GM12878 (cell line): ENCODE results near the gene TMEM232. TPM values are rescaled to one million over a fixed set of nuclear protein-coding genes. Genes with fewer than 3 reads are reported as not detected.

Experiments used
- ATAC-seq: fragments of 200-7000 bp; cut with Tn5 transposase; 3 replicates; pipeline ENCODE4 v1.9.1; 2020; ENCODE audit warnings: mild to moderate bottlenecking, moderate library complexity
- BruUV-seq: library from RNA; stranded (reverse); fragments of 400-500 nt; replicated peaks from 2 replicates; lab custom pipeline; 2021; lab: Mats Ljungman, UMichigan
- CTCF ChIA-PET: fragments of 300-600 bp; sonication (Branson Sonifier 250); formaldehyde crosslinking; extraction: SDS; loops from one replicate; lab custom pipeline; 2021; ENCODE audit warnings: inconsistent platforms; lab: Yijun Ruan, JAX
- POLR2A ChIA-PET: fragments of 350-600 bp; formaldehyde crosslinking; extraction: SDS; loops from one replicate; lab custom pipeline; 2021; ENCODE audit warnings: inconsistent platforms; lab: Charles Lee
- RAD21 ChIA-PET: fragments of 300-600 bp; sonication (Branson Sonifier 250); formaldehyde crosslinking; loops from one replicate; lab custom pipeline; 2023; ENCODE audit warnings: antibody characterized with exemption; ENCODE audit not compliant: unreplicated experiment; lab: Charles Lee
- SMC1A ChIA-PET: fragments of 300-600 bp; sonication (Branson Sonifier 250); formaldehyde crosslinking; loops from one replicate; lab custom pipeline; 2023; ENCODE audit not compliant: unreplicated experiment, uncharacterized antibody; lab: Charles Lee
- DNase-seq: peaks from one replicate; pipeline ENCODE4 v3.0.0-alpha.2; 2011; ENCODE audit warnings: low read depth, low spot score
- FAIRE-seq: peaks from 3 replicates; lab custom pipeline; 2011; peaks lifted over from hg19 to GRCh38; lab: Jason Lieb, UNC
- H2AFZ ChIP-seq: 2 replicates; pipeline ENCODE4 v1.6.0; 2011; ENCODE audit warnings: low read depth, low read length, control low read depth; ENCODE audit not compliant: control insufficient read depth
- H3K27ac ChIP-seq: 2 replicates; pipeline ENCODE4 v1.5.1; 2011; ENCODE audit warnings: control low read depth; ENCODE audit not compliant: control insufficient read depth, insufficient read depth
- H3K27me3 ChIP-seq, 2 experiments: replicated peaks in 1 of 2; 2 replicates each; pipeline versions ENCODE4 v1.6.0 to v1.6.1; 2011; ENCODE audit warnings: low read length in 1 of 2; ENCODE audit not compliant: control insufficient read depth in 2 of 2, insufficient read depth in 2 of 2
- H3K36me3 ChIP-seq, 2 experiments: 2 replicates each; pipeline ENCODE4 v1.5.1; 2011; ENCODE audit warnings: low read length in 1 of 2; ENCODE audit not compliant: control insufficient read depth in 2 of 2, insufficient read depth in 2 of 2
- H3K4me1 ChIP-seq: 2 replicates; pipeline ENCODE4 v1.6.1; 2011; ENCODE audit warnings: mild to moderate bottlenecking, low read length, moderate library complexity, mixed read lengths; ENCODE audit not compliant: control insufficient read depth, insufficient read depth
- H3K4me2 ChIP-seq: 2 replicates; pipeline ENCODE4 v1.6.0; 2011; ENCODE audit warnings: control low read depth; ENCODE audit not compliant: control insufficient read depth, insufficient read depth
- H3K4me3 ChIP-seq: fragments of 200-600 bp; sonication (generic); 2 replicates; pipeline ENCODE4 v1.5.1; 2016
- H3K79me2 ChIP-seq: 2 replicates; pipeline ENCODE4 v1.6.0; 2011; ENCODE audit warnings: low read length; ENCODE audit not compliant: control insufficient read depth, insufficient read depth
- H3K9ac ChIP-seq: 2 replicates; pipeline ENCODE4 v1.8.0; 2011; ENCODE audit warnings: low read length, control low read depth, mixed read lengths; ENCODE audit not compliant: control insufficient read depth, insufficient read depth
- H3K9me3 ChIP-seq: replicated peaks from 3 replicates; pipeline ENCODE4 v1.5.1; 2011; ENCODE audit warnings: mild to moderate bottlenecking, low read length; ENCODE audit not compliant: control insufficient read depth, insufficient read depth
- H4K20me1 ChIP-seq: 2 replicates; pipeline ENCODE4 v1.6.0; 2011; ENCODE audit not compliant: control insufficient read depth, insufficient read depth
- BRCA1 ChIP-seq: IDR thresholded peaks from 2 replicates; pipeline ENCODE4 v1.6.1; 2011; ENCODE audit warnings: low read depth, low read length, improper control_type of control experiment
- LARP7 ChIP-seq: fragments of 450-650 bp; IDR thresholded peaks from 2 replicates; pipeline ENCODE4 v1.6.1; 2017; ENCODE audit warnings: mild to moderate bottlenecking
- MTA2 ChIP-seq: fragments of 450-650 bp; IDR thresholded peaks from 2 replicates; pipeline ENCODE4 v1.6.1; 2016; ENCODE audit warnings: low read depth, mild to moderate bottlenecking, moderate library complexity
- PAX5 ChIP-seq: IDR thresholded peaks from 2 replicates; pipeline ENCODE4 v1.6.1; 2011; ENCODE audit warnings: low read depth, low read length, borderline replicate concordance
- RCOR1 ChIP-seq: conservative IDR thresholded peaks from 2 replicates; pipeline ENCODE4 v1.6.1; 2012; ENCODE audit warnings: low read depth, low read length, improper control_type of control experiment
- RELA ChIP-seq: fragments of 450-650 bp; IDR thresholded peaks from 2 replicates; pipeline ENCODE4 v1.8.0; 2014; ENCODE audit warnings: borderline replicate concordance; ENCODE audit not compliant: partially characterized antibody
- SIX5 ChIP-seq: IDR thresholded peaks from 2 replicates; pipeline ENCODE4 v1.6.1; 2011; ENCODE audit warnings: mild to moderate bottlenecking, low read depth, low read length, moderate library complexity; ENCODE audit not compliant: severe bottlenecking
- SMC3 ChIP-seq: IDR thresholded peaks from 2 replicates; pipeline ENCODE4 v1.6.1; 2011; ENCODE audit warnings: low read length, improper control_type of control experiment, borderline replicate concordance
- SREBF1 ChIP-seq: IDR thresholded peaks from 2 replicates; pipeline ENCODE4 v1.6.1; 2012; ENCODE audit warnings: mild to moderate bottlenecking, low read length
- ZBED1 ChIP-seq: IDR thresholded peaks from 2 replicates; pipeline ENCODE4 v1.6.1; 2016; ENCODE audit warnings: borderline replicate concordance
- ZBTB33 ChIP-seq: fragments of 450-650 bp; IDR thresholded peaks from 2 replicates; pipeline ENCODE4 v1.6.1; 2017; ENCODE audit warnings: mild to moderate bottlenecking
- ZNF217 ChIP-seq: fragments of 450-650 bp; IDR thresholded peaks from 2 replicates; pipeline ENCODE4 v1.6.1; 2017; ENCODE audit warnings: antibody characterized with exemption, mild to moderate bottlenecking
- ZNF384 ChIP-seq: IDR thresholded peaks from 2 replicates; pipeline ENCODE4 v1.6.1; 2012; ENCODE audit warnings: low read depth, mild to moderate bottlenecking, low read length, improper control_type of control experiment, borderline replicate concordance
- ZNF687 ChIP-seq: fragments of 450-650 bp; IDR thresholded peaks from 2 replicates; pipeline ENCODE4 v1.6.1; 2017; ENCODE audit warnings: mild to moderate bottlenecking, moderate library complexity
- WGBS: methylation state at CpG from one replicate; pipeline ENCODE4 v1.1.6; 2016; ENCODE audit warnings: low lambda C conversion rate; ENCODE audit not compliant: insufficient replicate concordance, insufficient coverage; ENCODE audit errors: missing lambda C conversion rate; 5-methylcytosine and 5-hydroxymethylcytosine counted together
- in situ Hi-C: fragments of 300-500 bp; cut with MboI; formaldehyde crosslinking; loops from 9 replicates; pipeline ENCODE4 v1.14.3; 2018; ENCODE audit warnings: mixed read lengths
- intact Hi-C: fragments of 100-400 bp; cut with micrococcal nuclease; formaldehyde crosslinking; loops from one replicate; pipeline ENCODE4 v1.14.2; 2022; ENCODE audit not compliant: unreplicated experiment
- polyA plus RNA-seq, 11 experiments: library from polyadenylated mRNA; depleted of rRNA in 4 of 11; unstranded in 6 of 11; stranded (reverse) in 5 of 11; fragments of >200 nt; fragmentation: Nextera tagmentation in 4 of 11; fragmentation: Illumina TruSeq in 1 of 11; extraction: Ambion mirVana in 4 of 11; extraction: Trizol in 1 of 11; gene quantifications; 1 replicate in 1 of 11; 2 replicates in 10 of 11; pipeline versions ENCODE4 v1.2.1 to v1.2.3, GENCODE V29; 2011 to 2016; ENCODE audit warnings: inconsistent platforms in 2 of 11, missing spikeins in 2 of 11, low read depth in 1 of 11
- total RNA-seq, 4 experiments: library from RNA; depleted of rRNA in 3 of 4; stranded (reverse); fragments of >200 nt in 3 of 4; fragmentation: Illumina TruSeq in 1 of 4; extraction: Trizol in 1 of 4; gene quantifications; 2 replicates each; pipeline versions ENCODE4 v1.2.1 to v1.2.3, GENCODE V29; 2013 to 2021
- TF ChIP-seq, protein P1 (sequence below): IDR thresholded peaks from 2 replicates; pipeline ENCODE4 v1.6.1; 2011; ENCODE audit warnings: low read depth, low read length, improper control_type of control experiment, borderline replicate concordance
- TF ChIP-seq, protein P2 (sequence below): IDR thresholded peaks from 2 replicates; pipeline ENCODE4 v1.6.1; 2011; ENCODE audit warnings: low read depth, mild to moderate bottlenecking, low read length, moderate library complexity, borderline replicate concordance; ENCODE audit errors: extremely low read depth

TMEM232 gene
- total and polyA plus RNA-seq, 10 of the 15 experiments (the other 5 are each of a cell fraction or from before 2014, with no cell fraction given): 0.29 to 1.3 (median 0.91) TPM

DNA sequence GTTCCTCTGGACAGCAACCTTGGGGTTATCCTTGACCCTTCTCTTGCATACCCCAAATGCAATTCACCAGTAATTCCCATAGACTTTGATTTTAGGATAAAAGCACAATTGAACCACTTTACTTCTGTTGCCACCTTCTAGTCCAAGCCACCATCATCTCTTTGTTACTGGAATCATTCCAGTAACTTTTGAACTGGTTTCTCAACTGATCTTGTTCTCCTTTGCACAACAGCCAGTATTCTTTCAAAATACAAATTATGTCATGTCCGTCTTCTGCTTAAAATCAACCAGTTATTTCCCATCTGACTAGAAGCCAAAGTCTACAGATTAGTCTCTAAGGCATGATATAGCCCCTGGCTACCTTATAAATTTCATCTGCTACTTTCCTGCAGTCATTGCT lies 33.7 kb upstream of the TMEM232 start:
- in situ Hi-C loops (no loop called here), intact Hi-C loops (no loop called here)
- Histone ChIP-seq H3K27me3 (no peaks in the 10 kb centered on the region), H3K27ac (no peak overlapping the region), H3K36me3 (peaks cover 0 to 14% of the 10 kb centered on the region in 2 experiments; a peak in 3 of 4 replicates), H3K4me3 (no peak overlapping the region), H2AFZ (no peak overlapping the region), H3K9me3 (no peaks in the 10 kb centered on the region), H3K9ac (no peak overlapping the region), H3K4me1 (peaks cover 3% of the 10 kb centered on the region; the same call in 1 of the 2 replicates), H3K4me2 (no peak overlapping the region), H3K79me2 (peaks cover 3% of the 10 kb centered on the region), H4K20me1 (no peaks in the 10 kb centered on the region)
- TF ChIP-seq SMC3 (no peak), PAX5 (no peak), SIX5 (no peak), ZNF687 (no peak), ZBTB33 (no peak), ZBED1 (no peak), RCOR1 (no peak), ZNF384 (no peak), BRCA1 (no peak), MTA2 (no peak), SREBF1 (no peak), ZNF217 (no peak), LARP7 (no peak), RELA (no peak)
- TF ChIP-seq, protein P1, sequence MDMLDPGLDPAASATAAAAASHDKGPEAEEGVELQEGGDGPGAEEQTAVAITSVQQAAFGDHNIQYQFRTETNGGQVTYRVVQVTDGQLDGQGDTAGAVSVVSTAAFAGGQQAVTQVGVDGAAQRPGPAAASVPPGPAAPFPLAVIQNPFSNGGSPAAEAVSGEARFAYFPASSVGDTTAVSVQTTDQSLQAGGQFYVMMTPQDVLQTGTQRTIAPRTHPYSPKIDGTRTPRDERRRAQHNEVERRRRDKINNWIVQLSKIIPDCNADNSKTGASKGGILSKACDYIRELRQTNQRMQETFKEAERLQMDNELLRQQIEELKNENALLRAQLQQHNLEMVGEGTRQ: no peak
- TF ChIP-seq, protein P2, sequence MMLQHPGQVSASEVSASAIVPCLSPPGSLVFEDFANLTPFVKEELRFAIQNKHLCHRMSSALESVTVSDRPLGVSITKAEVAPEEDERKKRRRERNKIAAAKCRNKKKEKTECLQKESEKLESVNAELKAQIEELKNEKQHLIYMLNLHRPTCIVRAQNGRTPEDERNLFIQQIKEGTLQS: no peak
- BruUV-seq: no TSS peak
- ChIA-PET SMC1A (no interaction called here), POLR2A (no interaction called here), RAD21 (no interaction called here), CTCF (no interaction called here)
- ATAC-seq (no peak), DNase-seq (no peak), FAIRE-seq (no peak)
- 91% methylated on average over 1 of the region's 1 CpG for WGBS
